A673 (cell line): Measurements from ENCODE around the gene WDR36.

Experiments used
- EZH2 ChIP-seq: fragments of 200-600 bp; sonication (generic); IDR thresholded peaks from 2 replicates; pipeline ENCODE4 v1.6.1; 2017; ENCODE audit warnings: borderline replicate concordance, low read depth, mild to moderate bottlenecking, mixed read lengths, antibody characterized with exemption, low read length; ENCODE audit not compliant: poor library complexity, severe bottlenecking
- TF ChIP-seq, protein P1 (sequence below): fragments of 300-800, 200-600 bp; sonication (generic); conservative IDR thresholded peaks from 2 replicates; pipeline ENCODE4 v1.5.1; 2017; ENCODE audit warnings: low read depth, mild to moderate bottlenecking, antibody characterized with exemption, low read length, moderate library complexity, mixed read lengths

DNA sequence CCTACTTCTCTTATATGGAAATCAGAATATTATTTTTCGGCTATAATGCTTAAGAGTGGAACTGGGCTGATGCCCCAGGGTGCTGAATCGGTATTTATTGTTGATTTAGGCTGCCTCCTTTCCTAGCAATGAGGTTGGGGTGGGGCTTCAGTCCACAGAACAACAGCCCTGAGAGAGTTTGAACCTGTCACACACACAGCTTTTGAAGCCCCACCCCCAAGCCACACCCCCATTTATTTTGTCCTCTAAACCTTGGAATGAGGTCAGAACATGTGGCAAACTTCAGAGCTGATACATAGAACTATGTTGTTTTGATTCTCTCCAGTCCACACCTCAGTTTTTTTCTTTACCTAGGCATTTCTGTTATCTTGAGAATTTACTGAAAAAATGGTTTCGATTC is 80.4 kb downstream of the WDR36 start:
- TF ChIP-seq, protein P1, sequence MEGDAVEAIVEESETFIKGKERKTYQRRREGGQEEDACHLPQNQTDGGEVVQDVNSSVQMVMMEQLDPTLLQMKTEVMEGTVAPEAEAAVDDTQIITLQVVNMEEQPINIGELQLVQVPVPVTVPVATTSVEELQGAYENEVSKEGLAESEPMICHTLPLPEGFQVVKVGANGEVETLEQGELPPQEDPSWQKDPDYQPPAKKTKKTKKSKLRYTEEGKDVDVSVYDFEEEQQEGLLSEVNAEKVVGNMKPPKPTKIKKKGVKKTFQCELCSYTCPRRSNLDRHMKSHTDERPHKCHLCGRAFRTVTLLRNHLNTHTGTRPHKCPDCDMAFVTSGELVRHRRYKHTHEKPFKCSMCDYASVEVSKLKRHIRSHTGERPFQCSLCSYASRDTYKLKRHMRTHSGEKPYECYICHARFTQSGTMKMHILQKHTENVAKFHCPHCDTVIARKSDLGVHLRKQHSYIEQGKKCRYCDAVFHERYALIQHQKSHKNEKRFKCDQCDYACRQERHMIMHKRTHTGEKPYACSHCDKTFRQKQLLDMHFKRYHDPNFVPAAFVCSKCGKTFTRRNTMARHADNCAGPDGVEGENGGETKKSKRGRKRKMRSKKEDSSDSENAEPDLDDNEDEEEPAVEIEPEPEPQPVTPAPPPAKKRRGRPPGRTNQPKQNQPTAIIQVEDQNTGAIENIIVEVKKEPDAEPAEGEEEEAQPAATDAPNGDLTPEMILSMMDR = no peak
- TF ChIP-seq EZH2 = no peak
